Measurements from ENCODE around the gene RPE.

RPE gene

DNA sequence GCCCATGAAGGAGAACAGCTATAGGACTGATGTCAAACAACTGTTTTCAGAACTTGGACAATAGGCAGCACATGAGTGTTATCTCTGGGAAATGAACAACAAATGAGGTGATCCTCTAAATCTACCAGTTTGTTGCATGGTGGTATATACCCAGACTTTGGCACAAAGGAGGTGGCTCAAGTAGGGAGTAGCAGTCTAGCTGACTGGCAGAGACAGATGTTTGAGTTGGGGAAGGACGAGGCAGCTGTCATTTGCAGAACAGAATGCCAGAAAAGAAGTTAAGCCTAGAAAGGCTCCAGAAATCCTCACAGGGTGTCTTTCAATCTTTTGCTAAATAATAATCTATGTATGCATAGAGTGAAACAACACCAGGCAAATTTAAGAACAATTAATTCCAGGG lies 47.4 kb downstream of the RPE start:
- FAIRE-seq: no peak

DNA sequence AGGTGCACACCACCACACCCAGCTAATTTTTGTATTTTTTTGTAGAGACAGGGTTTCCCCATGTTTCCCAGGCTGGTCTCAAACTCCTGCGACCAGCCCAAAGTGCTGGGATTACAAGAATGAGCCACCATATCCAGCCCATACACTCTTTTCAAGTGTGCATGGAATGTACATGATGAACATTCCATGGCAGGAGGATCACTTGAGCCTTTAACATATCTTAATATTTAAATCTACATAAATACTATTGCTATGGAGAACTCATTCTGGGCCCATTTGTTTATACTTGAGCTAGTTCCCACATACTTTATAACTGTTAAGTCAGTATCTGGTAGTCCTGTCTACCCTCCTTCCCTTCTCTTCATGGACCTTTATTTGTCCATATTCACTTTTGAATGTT lies 48.4 kb downstream of the RPE start:
- TF ChIP-seq, protein P1, sequence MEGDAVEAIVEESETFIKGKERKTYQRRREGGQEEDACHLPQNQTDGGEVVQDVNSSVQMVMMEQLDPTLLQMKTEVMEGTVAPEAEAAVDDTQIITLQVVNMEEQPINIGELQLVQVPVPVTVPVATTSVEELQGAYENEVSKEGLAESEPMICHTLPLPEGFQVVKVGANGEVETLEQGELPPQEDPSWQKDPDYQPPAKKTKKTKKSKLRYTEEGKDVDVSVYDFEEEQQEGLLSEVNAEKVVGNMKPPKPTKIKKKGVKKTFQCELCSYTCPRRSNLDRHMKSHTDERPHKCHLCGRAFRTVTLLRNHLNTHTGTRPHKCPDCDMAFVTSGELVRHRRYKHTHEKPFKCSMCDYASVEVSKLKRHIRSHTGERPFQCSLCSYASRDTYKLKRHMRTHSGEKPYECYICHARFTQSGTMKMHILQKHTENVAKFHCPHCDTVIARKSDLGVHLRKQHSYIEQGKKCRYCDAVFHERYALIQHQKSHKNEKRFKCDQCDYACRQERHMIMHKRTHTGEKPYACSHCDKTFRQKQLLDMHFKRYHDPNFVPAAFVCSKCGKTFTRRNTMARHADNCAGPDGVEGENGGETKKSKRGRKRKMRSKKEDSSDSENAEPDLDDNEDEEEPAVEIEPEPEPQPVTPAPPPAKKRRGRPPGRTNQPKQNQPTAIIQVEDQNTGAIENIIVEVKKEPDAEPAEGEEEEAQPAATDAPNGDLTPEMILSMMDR (IDR thresholded peaks at IDR 0.05; ENCODE audit: insufficient read depth, missing control alignments): no peak
- FAIRE-seq (no peak), DNase-seq (ENCODE audit: insufficient read length, low spot score) (no peak)

More for the DNA sequence above, 47.4 kb downstream of the RPE start:
- DNase-seq (ENCODE audit: insufficient read length, low spot score): no peak
- TF ChIP-seq, protein P1 (IDR thresholded peaks at IDR 0.05; ENCODE audit: insufficient read depth, missing control alignments): no peak

DNA sequence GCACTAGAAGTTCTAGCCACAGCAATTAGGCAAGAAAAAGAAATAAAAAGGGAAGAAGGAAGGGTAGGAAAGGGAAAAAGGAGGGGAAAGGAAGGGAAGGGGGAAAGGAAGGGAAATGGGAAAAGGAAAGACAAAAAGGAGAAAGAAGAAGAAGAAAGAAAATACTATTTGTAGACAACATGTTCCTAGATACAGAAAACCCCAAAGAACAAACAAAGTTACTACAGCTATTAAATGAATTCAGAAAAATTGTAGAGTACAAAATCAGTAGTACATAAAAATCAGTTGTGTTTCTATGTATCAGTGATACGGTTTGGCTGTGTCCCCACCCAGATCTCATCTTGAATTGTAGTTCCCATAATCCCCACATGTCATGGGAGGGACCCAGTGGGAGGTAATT lies 52.3 kb downstream of the RPE start:
- TF ChIP-seq, protein P1 (IDR thresholded peaks at IDR 0.05; ENCODE audit: insufficient read depth, missing control alignments): no peak
- FAIRE-seq (no peak), DNase-seq (ENCODE audit: insufficient read length, low spot score) (no peak)

DNA sequence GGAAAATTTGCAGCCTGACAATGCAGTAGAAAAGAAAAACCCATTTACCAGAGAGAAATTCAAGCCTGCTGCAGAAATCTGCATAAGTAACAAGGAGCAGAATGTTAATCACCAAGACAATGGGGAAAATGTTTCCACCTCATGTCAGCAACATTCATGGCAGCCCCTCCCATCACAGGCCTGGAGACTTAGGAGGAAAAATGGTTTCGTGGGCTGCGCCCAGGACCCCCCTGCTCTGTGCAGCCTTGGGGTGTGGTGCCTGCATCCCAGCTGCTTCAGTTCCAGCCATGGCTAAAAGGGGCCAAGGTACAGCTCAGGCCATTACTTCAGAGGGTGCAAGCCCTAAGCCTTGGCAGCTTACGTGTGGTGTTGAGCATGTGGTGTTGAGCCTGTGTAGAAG lies 53.4 kb downstream of the RPE start:
- TF ChIP-seq, protein P1 (IDR thresholded peaks at IDR 0.05; ENCODE audit: insufficient read depth, missing control alignments): no peak
- FAIRE-seq: no peak
- no peak for DNase-seq (ENCODE audit: insufficient read length, low spot score)

DNA sequence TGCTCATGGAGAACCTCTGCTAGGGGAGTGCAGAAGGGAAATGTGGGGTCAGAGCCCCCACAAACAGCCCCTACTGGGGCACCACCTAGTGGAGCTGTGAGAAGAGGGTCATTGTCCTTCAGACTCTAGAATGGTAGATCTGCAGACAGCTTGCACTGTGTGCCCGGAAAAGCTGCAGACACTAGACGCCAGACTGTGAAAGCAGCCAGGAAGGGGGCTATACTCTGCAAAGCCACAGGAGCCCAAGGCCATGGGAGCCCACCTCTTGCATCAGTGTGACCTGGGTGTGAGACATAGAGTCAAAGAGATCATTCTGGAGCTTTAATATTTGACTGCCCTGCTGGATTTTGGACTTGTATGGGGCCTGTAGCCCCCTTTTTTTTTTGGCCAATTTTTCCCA lies 60.9 kb downstream of the RPE start:
- TF ChIP-seq, protein P1 (IDR thresholded peaks at IDR 0.05; ENCODE audit: insufficient read depth, missing control alignments): no peak
- DNase-seq (ENCODE audit: insufficient read length, low spot score): no peak
- FAIRE-seq: no peak
